Peyer's patch (tissue), 4 donors: Measurements from ENCODE around the gene OTOP2.

Experiments
- POLR2A ChIP-seq, 2 donors: fragments of 450-650 bp; IDR thresholded peaks; one replicate each; pipeline ENCODE4 v1.5.1; 2017; ENCODE audit warnings: antibody characterized with exemption in 2 of 2, mild to moderate bottlenecking in 2 of 2, moderate library complexity in 2 of 2
- TF ChIP-seq, protein P1 (sequence below), 6 experiments: fragments of 450-650 bp in 4 of 6; fragments of 200-600 bp in 2 of 6; sonication (generic) in 1 of 6; IDR thresholded peaks; one replicate each; pipeline ENCODE4 v1.5.1; 2017 to 2019; ENCODE audit warnings: antibody characterized with exemption in 6 of 6, mild to moderate bottlenecking in 3 of 6, moderate library complexity in 1 of 6

DNA sequence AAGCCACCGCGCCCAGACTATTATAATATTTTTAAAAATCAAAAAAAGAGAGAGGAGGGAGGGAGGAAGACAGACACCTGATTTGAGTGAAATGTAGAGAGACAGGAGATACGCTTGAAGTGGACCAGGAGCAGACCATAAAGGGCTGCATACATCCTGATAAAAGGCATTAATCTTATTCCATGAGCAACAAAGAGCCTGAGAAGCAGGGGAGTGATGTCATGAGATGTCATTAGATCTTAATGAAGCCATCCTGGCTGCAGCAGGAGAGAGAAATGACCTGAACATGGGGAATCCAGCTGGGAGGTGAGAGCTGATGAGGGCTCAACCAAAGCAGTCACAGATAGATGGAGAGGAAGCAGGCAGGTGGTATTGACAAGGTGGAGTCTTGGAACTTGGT, 53.7 kb downstream of the OTOP2 start:
- TF ChIP-seq, protein P1, sequence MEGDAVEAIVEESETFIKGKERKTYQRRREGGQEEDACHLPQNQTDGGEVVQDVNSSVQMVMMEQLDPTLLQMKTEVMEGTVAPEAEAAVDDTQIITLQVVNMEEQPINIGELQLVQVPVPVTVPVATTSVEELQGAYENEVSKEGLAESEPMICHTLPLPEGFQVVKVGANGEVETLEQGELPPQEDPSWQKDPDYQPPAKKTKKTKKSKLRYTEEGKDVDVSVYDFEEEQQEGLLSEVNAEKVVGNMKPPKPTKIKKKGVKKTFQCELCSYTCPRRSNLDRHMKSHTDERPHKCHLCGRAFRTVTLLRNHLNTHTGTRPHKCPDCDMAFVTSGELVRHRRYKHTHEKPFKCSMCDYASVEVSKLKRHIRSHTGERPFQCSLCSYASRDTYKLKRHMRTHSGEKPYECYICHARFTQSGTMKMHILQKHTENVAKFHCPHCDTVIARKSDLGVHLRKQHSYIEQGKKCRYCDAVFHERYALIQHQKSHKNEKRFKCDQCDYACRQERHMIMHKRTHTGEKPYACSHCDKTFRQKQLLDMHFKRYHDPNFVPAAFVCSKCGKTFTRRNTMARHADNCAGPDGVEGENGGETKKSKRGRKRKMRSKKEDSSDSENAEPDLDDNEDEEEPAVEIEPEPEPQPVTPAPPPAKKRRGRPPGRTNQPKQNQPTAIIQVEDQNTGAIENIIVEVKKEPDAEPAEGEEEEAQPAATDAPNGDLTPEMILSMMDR (IDR thresholded peaks at IDR 0.05): no peak
- TF ChIP-seq POLR2A (IDR thresholded peaks at IDR 0.05): no peak
